HG03575 (cell line): ENCODE results near the gene UBE2D3.
"Not testable (repeated sequence)": the region's sequence is repeated elsewhere in the genome, so short reads cannot be mapped to it uniquely, and the experiment has no call there.

Experiments used
- ATAC-seq: cut with Tn5 transposase; IDR thresholded peaks from one replicate; pipeline ENCODE4 v1.9.1; 2021; ENCODE audit not compliant: unreplicated experiment, insufficient number of reproducible peaks, low FRiP score; ENCODE audit errors: extremely low read depth

Gene UBE2D3

DNA sequence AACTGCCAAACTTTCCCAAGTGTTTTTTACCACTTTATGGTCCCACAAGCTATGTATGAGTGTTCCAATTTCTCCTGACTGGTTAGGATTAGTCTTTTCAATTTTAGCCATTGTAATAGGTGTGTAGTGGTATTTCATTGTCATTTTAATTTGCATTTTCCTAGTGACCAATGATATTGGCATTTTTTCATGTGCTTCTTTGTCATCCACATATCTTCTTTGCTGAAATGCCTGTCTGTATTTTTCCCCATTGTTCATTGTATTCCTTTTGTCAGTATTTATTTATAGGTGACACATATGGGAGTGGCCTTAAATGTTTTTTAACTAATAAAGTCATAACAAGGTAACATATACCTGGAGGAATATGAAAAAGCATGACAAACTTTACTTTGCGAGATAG, 9.2 kb upstream of the UBE2D3 start:
- no peak for ATAC-seq

DNA sequence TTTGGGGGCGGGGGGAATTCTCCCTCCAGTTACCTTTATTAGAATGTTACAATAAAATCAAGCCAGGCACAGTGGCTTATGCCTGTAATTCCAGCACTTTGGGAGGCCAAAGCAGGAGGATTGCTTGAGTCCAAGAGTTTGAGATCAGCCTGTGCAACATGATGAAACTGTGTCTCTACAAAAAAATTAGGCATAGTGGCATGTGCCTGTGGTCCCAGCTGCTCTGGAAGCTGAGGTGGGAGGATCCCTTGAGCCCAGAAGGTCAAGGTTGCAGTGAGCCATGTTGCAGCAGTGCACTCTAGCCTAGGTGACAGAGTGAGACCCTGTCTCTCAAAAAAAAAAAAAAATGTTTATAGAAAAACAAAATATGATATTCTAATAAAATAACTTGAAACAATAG, 5.3 kb upstream of the UBE2D3 start:
- ATAC-seq, result no peak

DNA sequence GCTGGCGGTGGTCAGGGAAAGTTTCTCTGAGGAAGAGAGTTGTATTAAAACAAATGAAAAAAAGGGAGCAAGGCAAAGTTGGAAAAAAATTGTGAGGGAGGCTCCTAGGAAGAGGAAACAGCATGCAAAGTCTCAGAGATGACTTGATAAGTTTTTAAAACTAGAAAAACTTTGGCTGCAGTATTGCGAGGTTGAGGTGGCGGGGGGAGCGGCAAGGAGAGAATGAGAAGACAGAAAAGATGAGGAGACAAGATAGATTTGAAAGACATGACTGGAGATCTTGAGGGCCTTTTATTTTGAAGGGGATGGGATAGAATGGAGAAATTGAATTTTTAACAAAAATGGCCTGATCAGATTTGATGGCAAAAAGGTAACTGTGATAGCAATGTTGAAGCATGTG, 4.8 kb upstream of the UBE2D3 start:
- no peak for ATAC-seq

DNA sequence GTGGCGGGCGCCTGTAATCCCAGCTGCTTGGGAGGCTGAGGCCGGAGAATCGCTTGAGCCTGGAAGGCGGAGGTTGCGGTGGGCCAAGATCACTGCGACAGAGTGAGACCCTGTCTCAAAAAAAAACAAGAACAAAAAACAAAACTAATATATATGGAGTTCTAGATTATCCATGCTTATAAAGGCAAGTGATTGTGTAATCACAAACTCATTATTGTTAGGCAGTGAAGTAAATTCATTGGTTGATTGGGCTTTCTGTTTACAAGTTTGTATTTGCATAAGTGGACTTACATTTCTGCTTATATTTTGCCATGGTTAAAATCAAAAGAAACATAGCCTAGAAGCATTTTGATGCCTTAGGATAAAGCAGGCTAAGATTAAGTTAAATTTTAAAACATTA, 2.5 kb upstream of the UBE2D3 start:
- no peak for ATAC-seq

DNA sequence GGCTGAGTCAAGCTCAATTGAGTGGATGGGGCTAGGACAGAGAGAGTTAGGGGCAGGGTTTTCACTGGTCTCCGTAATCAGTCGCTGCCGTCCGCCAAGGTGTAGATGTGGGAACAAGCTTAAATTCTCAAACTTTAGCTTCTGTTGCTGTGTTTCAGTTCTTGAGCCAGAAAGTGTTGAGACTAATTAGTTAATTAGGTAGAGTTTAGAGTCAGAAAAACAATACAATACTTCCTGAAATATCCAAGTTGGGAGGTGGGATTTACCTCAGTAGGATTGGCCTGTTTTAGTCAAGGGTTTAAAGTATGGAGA, 1.1 kb upstream of the UBE2D3 start:
- no peak for ATAC-seq

DNA sequence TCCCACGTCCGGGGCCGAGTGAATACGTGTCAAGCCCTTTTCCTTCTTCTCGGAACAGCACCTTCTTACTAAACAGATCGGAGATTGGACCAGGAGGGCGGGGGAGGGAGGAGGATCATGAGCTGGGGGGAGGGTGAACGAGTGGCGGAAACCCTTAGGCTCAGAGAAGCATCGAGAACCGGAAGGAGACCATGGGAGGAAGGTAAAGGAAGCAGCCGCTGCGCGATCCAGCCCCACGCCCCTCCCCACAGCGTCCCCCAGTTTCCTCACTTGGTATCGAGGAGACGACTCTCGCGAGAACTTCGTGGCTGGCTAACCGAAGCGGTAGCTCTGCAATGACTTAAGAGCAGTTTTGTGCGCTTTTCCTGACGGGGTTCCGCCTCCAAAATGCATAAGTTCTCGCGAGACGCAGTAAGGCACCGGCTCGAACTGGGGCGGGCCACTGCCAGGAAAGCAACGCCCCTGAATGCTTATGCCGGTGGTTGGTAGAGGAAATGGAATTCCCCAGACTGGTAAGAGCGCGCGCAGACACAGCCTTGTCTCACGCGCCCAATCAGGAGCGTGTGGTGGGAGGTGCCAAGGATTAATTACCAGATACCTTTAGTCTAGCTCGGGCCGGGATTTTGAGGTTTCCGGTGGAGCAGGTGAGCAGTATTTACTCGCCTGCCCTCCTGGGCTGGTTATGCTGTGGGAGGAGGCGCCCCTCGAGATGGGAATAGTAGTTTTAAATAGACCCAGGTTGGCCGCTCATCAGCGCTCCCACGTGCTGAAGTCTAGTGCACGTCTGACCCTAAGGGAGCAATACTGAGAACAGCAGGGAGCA, 534 bp upstream of the UBE2D3 start:
- ATAC-seq, result peak; percentile 75

DNA sequence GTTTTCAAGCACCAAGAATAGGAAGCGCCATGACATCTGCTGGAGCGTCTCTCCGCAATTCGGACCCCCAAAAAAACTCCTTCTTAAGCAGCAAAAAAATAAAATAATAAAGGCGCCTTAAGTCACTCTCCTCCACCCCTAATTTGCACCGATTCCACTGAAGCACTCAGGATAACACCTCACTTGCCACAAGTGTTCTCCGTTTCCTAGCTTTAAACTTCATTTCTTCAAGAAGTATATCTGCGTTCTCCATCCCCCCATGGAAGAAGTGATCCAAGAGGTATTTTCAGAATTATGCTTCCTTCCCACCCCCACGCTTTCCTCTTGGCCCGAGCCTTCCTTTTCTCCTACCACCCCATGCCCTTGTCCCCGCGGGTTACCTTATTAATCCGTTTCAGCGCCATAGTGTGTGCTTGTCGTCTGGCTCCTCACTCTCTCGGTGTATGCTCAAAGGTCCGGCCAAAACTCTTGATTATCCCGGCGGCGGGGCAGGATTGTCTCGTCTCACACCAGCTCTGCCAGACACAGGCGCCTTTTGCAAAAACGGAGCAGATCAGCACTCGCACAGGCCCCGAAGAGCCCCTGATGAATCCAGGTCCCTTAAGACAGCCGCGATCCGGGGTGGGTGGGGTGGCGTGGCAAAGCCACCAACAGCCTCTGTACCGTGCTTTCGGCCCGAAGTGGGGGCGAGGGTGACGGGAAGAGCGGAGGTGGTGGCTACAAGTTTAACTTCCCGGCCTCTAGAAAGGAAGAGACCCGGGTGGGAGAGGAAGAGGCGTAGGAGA, 1.1 kb downstream of the UBE2D3 start:
- no peak for ATAC-seq

DNA sequence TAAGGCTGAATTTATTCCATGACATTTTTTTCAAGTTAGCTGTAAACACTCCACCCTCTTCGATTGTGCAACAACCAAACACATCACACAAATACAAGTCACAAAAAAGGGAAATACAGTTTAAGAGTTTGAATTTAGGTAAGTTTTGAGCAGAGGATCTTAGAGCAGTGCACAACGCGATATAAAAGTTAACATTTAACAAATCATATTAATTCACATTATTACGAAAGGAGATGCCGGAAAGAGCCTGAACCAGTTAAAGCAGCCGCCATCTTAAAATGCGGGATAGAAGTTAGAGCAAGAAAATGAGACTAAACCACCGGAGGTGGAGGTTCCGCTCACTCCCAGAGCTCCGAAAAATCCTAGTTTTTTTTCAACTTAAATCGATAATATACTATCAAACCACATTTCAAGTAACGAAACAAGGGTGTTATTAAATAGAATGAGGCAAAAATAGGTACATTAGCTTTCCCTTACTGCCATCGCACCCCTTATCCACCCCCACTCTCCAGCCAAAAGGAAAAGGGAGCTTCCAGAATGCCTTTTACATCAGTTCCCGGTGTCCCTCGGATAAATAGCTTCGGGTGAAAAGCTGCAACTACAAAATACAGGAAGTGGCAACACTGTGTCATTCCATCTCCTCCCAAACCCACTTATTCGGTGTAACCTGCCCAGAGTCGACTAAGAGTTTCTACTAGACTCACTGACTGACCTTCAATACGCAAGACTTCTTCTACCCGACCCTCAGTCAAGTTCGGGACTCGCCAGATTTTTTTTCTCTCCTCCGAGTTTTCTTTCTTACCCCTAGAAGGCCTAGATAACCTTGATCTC, 1.9 kb downstream of the UBE2D3 start:
- ATAC-seq, result no peak

DNA sequence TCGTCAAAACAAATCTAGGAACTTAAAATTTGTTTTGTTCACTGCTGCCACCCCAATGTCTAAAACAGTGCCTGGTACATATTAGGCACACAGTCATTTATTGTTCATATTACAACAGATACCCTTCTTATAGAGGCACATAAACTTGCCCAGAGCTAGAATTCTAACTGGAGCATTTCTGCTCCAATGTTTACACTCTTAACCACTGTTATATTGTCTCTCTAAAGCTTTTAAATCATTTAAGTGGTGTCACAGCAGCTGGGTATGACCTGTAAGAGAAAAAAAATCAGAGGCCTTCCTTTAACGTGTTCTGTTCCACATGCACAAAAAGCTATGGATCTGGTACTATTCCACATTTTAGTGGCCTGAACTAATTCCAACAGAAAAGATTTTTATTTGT, 3.0 kb downstream of the UBE2D3 start:
- ATAC-seq, result no peak

DNA sequence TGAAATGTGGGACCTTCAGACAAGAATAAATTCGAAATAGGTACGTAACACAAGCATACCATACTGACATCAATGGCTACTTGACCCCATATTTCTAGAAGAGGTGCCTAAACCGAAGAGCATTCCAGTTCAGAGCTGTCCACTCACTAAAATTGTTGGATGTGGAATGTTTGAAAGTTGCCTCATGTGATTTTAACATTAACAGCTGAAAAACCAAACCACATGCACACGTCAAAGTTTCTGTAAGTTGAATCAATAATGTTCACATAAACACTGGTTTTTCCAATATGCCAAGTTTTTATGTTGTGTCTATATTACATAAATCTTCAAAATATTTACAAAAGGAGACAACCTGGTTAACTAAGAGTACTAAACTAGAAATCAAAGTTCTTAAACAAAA, 3.5 kb downstream of the UBE2D3 start:
- ATAC-seq, result no peak

DNA sequence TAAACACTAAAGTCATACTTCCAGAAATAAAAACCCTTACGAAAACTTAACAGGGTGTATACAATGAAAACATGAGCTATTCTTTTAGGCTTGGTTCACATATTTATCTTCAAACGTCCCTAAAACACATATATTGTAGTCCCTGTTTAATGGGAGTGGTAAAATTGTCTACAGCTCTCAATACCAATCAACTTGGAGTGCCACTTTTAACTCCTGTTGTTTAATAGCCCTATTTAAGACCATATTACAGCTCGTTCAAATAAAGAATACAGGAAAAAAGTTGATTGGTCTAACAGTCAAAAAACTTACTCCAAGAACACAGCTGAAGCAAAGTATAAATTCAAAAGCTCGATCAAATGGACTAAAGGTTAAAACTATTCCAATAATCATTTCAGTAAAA, 3.9 kb downstream of the UBE2D3 start:
- no peak for ATAC-seq

DNA sequence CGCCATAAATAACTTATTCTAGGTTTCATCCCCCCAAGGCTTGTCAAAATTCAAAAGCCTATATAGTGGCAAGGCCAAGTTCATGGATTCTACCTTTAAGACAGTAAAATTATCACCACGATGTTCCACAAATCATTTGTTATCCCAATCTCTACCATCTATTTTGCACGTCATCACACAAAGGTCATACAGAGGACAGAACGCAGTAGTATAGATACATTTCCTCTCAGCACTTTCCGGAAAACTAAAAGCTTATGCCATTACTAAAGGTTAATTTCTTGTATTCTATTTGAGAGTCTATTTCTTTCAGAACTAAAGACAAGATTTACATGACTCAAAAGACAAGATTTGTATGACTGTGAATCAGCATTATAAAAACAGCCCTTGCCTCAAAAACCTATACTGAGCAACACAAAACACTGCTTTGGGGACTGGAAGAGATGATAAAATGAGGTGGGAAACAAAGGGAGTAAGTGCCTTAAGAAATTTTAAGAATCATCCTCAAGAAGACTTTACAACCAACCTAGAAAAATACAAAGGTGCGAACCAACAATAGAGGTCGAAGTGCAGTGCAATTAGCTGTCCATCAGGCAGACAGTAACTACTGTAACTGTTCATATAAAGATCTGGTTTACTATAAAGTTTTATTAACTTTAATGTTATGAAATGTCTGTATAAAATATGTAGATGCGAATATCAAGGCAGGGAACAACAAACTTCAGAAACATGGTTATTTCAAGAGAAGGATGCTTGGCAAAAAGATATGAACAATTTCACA, 7.6 kb downstream of the UBE2D3 start:
- no peak for ATAC-seq

DNA sequence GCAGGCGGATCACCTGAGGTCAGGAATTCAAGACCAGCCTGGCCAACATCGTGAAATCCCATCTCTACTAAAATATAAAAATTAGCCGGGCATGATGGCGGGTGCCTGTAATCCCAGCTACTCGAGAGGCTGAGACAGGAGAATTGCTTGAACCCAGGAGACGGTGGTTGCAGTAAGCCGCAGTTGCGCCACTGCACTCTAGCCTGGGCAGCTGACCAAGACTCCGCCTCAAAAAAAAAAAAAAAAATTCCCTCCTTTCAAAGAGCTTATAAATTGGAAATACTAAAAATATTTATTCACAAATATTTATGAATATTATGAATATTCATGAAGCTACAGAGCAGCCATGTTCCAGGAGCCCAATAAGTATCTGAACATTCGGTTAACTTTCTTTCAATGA, 8.3 kb downstream of the UBE2D3 start:
- not testable (repeated sequence) for ATAC-seq

DNA sequence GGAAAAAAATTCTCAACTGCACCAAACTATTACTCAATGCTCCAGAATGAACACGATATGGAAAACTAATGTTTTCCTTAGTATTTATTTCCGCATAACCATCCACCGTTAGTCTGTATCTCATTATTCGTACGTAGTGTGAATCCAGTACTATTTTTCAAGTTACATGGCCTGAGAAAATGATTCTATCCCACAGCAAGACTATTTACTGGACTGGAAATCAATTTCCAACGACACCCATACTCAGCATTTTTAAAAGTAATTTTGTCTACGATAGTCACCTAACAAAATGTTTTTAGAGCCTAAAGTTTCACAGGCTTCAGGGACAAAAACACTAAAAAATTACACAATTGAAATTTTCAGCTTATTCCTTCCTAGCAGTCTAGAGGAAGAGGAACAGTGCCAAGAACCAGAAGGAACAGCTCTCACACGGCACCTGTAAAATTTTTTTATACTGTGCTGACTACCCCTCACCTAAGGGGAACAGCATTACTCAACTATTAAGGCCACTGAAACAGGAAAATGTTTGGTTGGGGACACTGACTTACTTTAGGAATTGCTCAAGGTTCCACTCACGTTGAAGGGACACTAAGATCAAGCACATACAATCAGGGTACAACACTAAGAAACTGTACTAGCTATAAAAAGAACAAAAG, 9.6 kb downstream of the UBE2D3 start:
- ATAC-seq, result no peak

DNA sequence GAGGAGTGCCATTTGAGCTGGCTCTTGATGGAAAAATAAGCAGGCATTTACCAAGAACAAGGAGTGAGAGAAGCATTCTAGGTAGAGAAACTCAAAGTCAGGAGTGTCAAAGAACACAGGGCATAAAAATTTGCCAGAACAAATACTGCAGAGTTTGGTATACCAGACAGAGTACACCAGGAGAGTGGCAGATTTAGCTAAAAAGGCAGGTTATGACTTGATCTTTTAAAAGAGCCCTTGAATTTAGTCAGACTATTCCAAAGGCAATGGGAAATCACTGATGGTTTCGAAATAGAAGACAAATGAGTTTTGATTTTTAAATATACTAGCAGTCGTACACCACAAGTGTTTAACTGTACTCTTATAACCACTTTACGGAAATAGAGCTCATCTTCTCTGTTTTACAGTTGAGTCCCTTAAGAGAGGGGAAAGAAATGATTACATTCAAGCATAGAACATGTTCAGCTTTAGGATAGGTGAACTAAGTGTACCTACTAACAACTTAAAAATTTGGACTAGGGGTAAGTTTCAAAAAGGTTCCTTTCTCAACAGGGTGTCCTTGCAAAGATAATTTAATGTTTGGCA, 10.2 kb downstream of the UBE2D3 start:
- no peak for ATAC-seq

DNA sequence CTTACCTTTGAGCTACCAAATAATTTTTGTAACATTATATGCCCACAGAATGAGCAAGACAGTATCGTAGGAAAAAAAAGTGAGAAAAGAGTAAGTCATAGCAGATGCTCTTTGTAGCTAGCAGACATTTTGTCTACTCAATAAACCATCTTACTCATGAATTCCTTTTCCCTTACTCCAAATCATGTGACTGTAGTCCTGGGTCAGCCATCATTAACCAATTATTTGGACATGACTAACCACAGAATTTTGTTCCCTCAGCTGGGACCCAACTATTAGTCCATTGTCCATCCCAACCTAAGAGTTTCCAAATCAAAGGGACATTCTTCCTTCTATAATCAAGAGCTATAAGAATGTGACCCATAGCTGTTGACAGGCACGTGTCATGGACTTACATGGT, 11.4 kb downstream of the UBE2D3 start:
- ATAC-seq, result no peak

DNA sequence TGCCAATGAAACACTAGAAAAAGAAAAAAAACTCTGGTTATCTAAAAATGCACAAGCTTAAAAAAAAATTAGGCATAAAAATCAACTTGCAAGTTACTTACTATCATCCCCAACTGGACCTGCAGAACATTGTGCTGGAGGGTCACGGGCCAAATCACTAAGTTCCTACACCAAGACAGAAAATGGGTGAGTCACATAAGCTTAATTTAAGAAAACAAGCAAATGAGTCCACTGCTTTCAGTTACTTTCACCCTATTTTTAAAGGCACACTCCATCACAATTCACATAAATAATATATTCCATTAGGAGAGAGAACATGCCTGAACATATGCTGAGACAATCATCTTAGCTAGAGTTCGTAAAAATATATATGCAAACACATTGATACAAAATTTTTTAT, 17.7 kb downstream of the UBE2D3 start:
- ATAC-seq, result no peak

DNA sequence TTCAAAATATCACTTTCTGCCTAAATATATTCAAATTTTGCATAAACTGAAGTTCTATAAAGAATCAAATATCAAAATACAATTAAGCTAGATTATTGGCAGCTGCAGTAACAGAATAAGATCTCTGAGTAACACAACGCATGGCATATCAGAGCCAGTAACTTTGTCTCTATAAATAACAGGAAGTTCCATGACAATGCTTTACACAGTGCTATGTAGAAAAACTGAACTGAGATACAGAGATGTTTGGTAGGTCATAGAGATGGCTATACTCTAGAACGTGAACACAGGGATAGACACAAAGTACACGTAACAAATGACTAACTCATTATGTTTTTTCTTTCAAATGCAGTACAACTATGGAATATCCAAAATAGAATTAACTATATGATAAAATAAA, 18.2 kb downstream of the UBE2D3 start:
- ATAC-seq, result no peak
